Panc1 (cell line): ENCODE measurements around the gene ATP6V1G1.

Source experiments
- CTCF ChIP-seq: fragments of 450-650 bp; IDR thresholded peaks from 2 replicates; pipeline ENCODE4 v1.5.1; 2017; ENCODE audit warnings: mild to moderate bottlenecking
- POLR2AphosphoS5 ChIP-seq: IDR thresholded peaks from 2 replicates; pipeline ENCODE4 v1.6.1; 2012; ENCODE audit warnings: mild to moderate bottlenecking, low read depth, low read length, moderate library complexity
- REST ChIP-seq, 2 experiments: IDR thresholded peaks; 2 replicates each; pipeline ENCODE4 v1.6.1; 2011 to 2012; ENCODE audit warnings: low read depth in 2 of 2, control low read depth in 1 of 2, low read length in 1 of 2, mild to moderate bottlenecking in 1 of 2, moderate library complexity in 1 of 2; ENCODE audit not compliant: insufficient read depth in 1 of 2
- SIN3A ChIP-seq: IDR thresholded peaks from 2 replicates; pipeline ENCODE4 v1.6.1; 2012; ENCODE audit warnings: low read depth, mild to moderate bottlenecking, low read length, moderate library complexity, borderline replicate concordance; ENCODE audit not compliant: insufficient read depth

GRCh38 chr9:114616684-114617520 is 29.3 kb downstream of the ATP6V1G1 start:
- TF ChIP-seq CTCF (no peak), POLR2AphosphoS5 (no peak), SIN3A (no peak), REST (IDR thresholded peaks at IDR 0.05; ENCODE audit: insufficient read depth in 1 of 2, low read depth in 2 of 2, low read length in 1 of 2) (no peak)
